Body of pancreas (tissue), 4 donors: ENCODE results near the gene MGMT. TPM values are rescaled to one million over a fixed set of nuclear protein-coding genes. Genes with fewer than 3 reads are reported as not detected.

ENCODE experiments used
- ATAC-seq: fragments of 150-250 bp; one replicate; pipeline ENCODE4 v1.9.1; 2016
- DNase-seq, 4 donors: peaks; one replicate each; pipeline ENCODE4 v3.0.0-alpha.2; 2019
- H3K27ac ChIP-seq, 4 donors: fragments of 200-600 bp; sonication (generic); 1 replicate in 3 of 4; 2 replicates in 1 of 4; pipeline versions ENCODE4 v1.5.1 to v1.6.1; 2016 to 2019; ENCODE audit warnings: mild to moderate bottlenecking in 1 of 4, mixed read lengths in 1 of 4, moderate library complexity in 1 of 4
- H3K27me3 ChIP-seq, 2 donors: fragments of 200-600 bp; sonication (generic); one replicate each; pipeline ENCODE4 v1.6.0; 2016; ENCODE audit warnings: mild to moderate bottlenecking in 1 of 2
- H3K36me3 ChIP-seq, 2 donors: fragments of 200-600 bp; sonication (generic); replicated peaks in 1 of 2; 2 replicates each; pipeline ENCODE4 v1.5.1; 2016; ENCODE audit warnings: low read depth in 2 of 2; ENCODE audit not compliant: insufficient read depth in 1 of 2
- H3K4me1 ChIP-seq: fragments of 200-600 bp; sonication (generic); one replicate; pipeline ENCODE4 v1.6.0; 2016
- H3K4me3 ChIP-seq, 2 donors: fragments of 200-600 bp; sonication (generic); 1 replicate in 1 of 2; 2 replicates in 1 of 2; pipeline ENCODE4 v1.5.1; 2016 to 2019
- H3K9me3 ChIP-seq, 3 donors: fragments of 200-600 bp; sonication (generic); 1 replicate in 2 of 3; 2 replicates in 1 of 3; pipeline ENCODE4 v1.5.1; 2016
- CTCF ChIP-seq, 7 experiments: fragments of 450-650 bp in 4 of 7; fragments of 200-600 bp in 3 of 7; sonication (generic) in 3 of 7; IDR thresholded peaks; one replicate each; pipeline ENCODE4 v1.5.1; 2016 to 2019; ENCODE audit warnings: antibody characterized with exemption in 7 of 7
- POLR2A ChIP-seq, 3 donors: fragments of 450-650 bp; IDR thresholded peaks; one replicate each; pipeline ENCODE4 v1.6.1; 2016; ENCODE audit warnings: antibody characterized with exemption in 3 of 3, mild to moderate bottlenecking in 2 of 3
- WGBS, 2 donors: methylation state at CpG; one replicate each; pipeline ENCODE4 v1.1.5; 2017; 5-methylcytosine and 5-hydroxymethylcytosine counted together
- intact Hi-C: fragments of 100-400 bp; cut with DNase I; formaldehyde crosslinking; loops from one replicate; pipeline ENCODE4 v1.15.1; 2023
- total RNA-seq, 2 donors: library from RNA; depleted of rRNA; stranded (reverse); fragments of >200 nt; gene quantifications; one replicate each; pipeline ENCODE4 v1.1.0, GENCODE V29; 2016

MGMT gene
- total RNA-seq, 2 donors from 2014 or later = 13.7 to 25.4 TPM

- TF ChIP-seq CTCF (IDR thresholded peaks at IDR 0.05) (no peak), POLR2A (IDR thresholded peaks at IDR 0.05) (no peak)
- no peaks in the 10 kb centered on the region for H3K36me3 ChIP-seq
- DNase-seq (peak in 1 of 4 donors; percentile 5), ATAC-seq (no peak)
- no peak overlapping the region for H3K4me3 ChIP-seq
- H3K27ac ChIP-seq = no peak overlapping the region
- no peaks in the 10 kb centered on the region for H3K27me3 ChIP-seq
- H3K4me1 ChIP-seq = no peaks in the 10 kb centered on the region
- WGBS, 2 donors = 88 to 90% methylated on average over 12 to 15 of the region's 15 CpGs
- H3K9me3 ChIP-seq = no peaks in the 10 kb centered on the region
- intact Hi-C loops = no loop called here
Observed at GRCh38 chr10:129740532-129741279, 273.7 kb downstream of the MGMT start.

GRCh38 chr10:129741280-129741977, 274.4 kb downstream of the MGMT start:
- 93 to 98% methylated on average over 19 of the region's 19 CpGs for WGBS, 2 donors
- Histone ChIP-seq H3K4me1 (no peaks in the 10 kb centered on the region), H3K9me3 (no peaks in the 10 kb centered on the region), H3K27me3 (no peaks in the 10 kb centered on the region), H3K36me3 (no peaks in the 10 kb centered on the region), H3K4me3 (no peak overlapping the region), H3K27ac (no peak overlapping the region)
- no peak for TF ChIP-seq POLR2A (IDR thresholded peaks at IDR 0.05)
- TF ChIP-seq CTCF (IDR thresholded peaks at IDR 0.05) = no peak
- ATAC-seq (no peak), DNase-seq (peak in 1 of 4 donors; percentile 8)
- intact Hi-C loops = no loop called here

GRCh38 chr10:129741978-129742741, 275.1 kb downstream of the MGMT start:
- intact Hi-C loops = no loop called here
- H3K27ac ChIP-seq = no peak overlapping the region
- H3K4me3 ChIP-seq = no peak overlapping the region
- H3K27me3 ChIP-seq = no peaks in the 10 kb centered on the region
- H3K4me1 ChIP-seq = no peaks in the 10 kb centered on the region
- H3K9me3 ChIP-seq = no peaks in the 10 kb centered on the region
- no peaks in the 10 kb centered on the region for H3K36me3 ChIP-seq
- ATAC-seq (no peak), DNase-seq (peak in 1 of 4 donors; percentile 3)
- TF ChIP-seq POLR2A (IDR thresholded peaks at IDR 0.05) (no peak), CTCF (IDR thresholded peaks at IDR 0.05) (no peak)
- WGBS, 2 donors = 93 to 100% methylated on average over 1 to 19 of the region's 19 CpGs

- Histone ChIP-seq H3K27me3 (no peaks in the 10 kb centered on the region), H3K27ac (no peak overlapping the region), H3K4me3 (no peak overlapping the region), H3K4me1 (no peaks in the 10 kb centered on the region), H3K9me3 (no peaks in the 10 kb centered on the region), H3K36me3 (no peaks in the 10 kb centered on the region)
- 96% methylated on average over 19 to 30 of the region's 30 CpGs for WGBS, 2 donors
- no peak for ATAC-seq
- DNase-seq = peak in 1 of 4 donors; percentile 3
- no peak for TF ChIP-seq POLR2A (IDR thresholded peaks at IDR 0.05)
- no peak for TF ChIP-seq CTCF (IDR thresholded peaks at IDR 0.05)
- intact Hi-C loops = no loop called here
Observed at GRCh38 chr10:129742742-129743550, 275.9 kb downstream of the MGMT start.
